GM04503 (cell line): Measurements from ENCODE around the gene ADIG.
"Not testable (repeated sequence)": the region's sequence is repeated elsewhere in the genome, so short reads cannot be mapped to it uniquely, and the experiment has no call there.

Experiments
- DNase-seq: peaks from one replicate; pipeline ENCODE4 v3.0.0-alpha.2; 2012; ENCODE audit warnings: low read depth

Gene ADIG

DNA sequence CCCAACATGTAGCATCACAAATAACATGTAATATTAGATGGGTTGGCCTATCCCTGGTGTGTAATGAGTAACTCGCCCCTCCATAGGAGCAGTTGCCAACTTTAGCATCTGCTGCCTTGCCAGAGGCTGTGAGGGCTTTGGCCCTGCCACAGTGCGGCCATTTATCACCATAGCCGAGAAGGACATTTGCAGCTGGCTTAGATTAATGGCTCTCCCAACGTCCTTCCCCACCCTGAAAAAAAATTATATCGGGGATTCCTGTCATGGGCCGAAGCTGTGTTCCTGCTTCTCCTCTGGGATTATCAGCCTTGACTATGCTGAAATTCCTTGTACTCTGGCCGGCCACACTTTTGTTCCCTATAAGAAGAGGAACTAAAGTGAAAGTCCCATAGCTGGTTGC lies 7.6 kb upstream of the ADIG start:
- no peak for DNase-seq

DNA sequence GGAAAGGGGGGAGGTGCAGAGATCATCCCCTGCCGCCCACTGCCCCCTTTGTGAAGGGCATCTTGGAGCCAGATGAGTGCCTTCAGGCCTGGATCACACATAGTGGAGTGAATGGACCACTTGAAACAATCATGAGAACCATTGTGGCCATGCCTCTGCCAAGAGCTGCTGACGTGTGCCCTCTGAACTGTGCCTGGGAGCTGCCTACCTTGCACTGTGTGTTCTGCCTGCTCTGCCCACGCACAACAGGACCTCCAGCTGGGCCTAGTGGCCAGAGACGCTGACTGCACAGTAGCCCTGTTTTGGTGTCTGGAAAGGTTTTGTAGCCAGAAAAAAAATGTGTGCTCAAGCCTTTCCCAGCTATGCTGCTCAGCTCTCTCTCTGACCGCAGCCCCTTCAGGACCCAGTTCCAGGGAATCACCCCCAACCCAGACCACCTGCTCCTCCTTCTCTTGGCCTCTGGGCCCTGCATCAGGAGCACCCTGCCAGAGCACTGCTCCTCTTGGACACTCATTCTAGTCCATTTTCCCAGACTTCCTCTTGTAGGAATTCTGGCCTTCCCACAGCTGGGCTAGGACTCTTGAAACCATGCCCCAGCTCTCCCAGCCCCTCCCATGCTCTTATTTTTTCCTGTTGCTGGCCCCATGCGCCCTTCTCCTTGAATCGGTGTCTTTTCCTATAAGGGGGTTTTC lies 1.6 kb upstream of the ADIG start:
- no peak for DNase-seq

- no peak for DNase-seq
Observed at GRCh38 chr20:38579921-38580320, 1.1 kb upstream of the ADIG start.

GRCh38 chr20:38581830-38582358 lies 897 bp downstream of the ADIG start:
- DNase-seq, result no peak

DNA sequence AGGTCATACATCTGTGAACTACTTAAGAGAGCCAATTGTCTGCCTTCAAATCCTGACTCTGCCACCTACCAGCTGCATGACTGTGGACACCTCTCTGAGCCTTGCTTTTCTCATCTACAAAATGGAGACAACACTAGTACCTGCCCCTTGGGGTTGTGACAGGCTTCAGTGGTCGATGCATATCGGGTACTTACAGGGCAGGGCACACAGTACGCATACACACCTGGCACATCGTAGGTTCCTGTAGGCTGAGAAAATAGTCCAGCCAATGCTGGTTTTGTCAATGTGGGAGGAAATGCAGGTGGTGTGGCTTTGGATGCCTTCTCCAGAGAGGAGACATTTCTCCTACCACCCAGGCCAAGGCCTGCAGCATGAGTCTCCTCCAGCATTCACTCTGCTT lies 2.3 kb downstream of the ADIG start:
- no peak for DNase-seq

- no peak for DNase-seq
Observed at GRCh38 chr20:38584099-38584763, 3.2 kb downstream of the ADIG start.

DNA sequence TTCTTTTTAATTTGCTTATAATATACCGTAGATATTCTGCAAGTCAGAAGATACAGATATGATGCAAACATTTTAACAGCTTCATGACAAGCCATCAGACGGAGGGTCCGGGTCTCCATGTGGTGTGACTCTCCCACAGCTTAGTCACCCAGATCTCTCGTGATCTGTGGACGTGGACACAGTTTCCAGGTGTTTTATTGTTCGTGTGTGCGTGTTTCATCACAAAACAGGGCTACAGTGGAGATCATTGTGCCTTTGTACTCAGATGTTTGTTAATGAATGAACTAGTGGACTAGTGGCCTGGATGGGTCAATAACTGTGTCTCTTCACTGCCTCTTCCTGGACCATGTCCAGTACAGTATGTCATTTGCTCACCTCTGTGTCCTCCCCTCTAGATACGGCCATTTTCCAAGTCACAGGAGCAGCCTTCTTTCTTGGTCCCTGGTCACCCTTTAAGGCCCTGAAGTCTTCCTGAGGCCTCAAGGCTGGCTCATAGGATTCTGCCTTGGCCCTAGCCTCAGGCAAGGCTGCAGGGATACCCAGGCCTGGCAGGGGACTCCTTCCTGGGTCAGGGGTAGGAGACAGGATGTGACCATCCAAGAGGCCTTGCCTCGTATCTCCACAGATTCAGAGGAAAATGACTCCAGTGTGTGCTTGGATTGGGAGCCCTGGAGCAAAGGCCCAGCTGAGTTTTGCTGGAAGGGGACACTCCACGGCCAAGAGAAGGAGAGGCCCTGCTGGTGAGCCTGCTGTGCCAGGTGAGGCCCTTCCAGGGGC lies 4.6 kb downstream of the ADIG start:
- no peak for DNase-seq

GRCh38 chr20:38586181-38586525 lies 5.2 kb downstream of the ADIG start:
- DNase-seq, result no peak

DNA sequence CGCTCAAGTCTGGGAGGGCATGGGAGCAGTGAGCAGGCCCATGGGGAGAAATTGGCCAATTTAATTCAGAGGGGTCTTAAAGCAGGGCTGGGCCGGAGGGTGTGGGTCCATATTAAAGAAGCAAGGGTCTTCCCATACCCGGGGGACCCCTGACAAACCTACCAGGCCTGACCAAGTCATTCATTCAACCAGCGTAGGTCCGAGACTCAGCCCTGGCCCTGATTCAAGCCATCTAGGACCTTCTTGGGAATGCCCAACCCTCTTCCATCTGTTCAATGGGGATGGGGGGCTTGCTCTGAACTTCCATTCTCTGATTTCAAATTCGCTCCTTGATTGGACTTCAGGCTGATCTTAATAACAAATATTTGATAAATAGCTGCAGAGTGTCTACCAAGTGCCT lies 7.3 kb downstream of the ADIG start:
- DNase-seq, result no peak

DNA sequence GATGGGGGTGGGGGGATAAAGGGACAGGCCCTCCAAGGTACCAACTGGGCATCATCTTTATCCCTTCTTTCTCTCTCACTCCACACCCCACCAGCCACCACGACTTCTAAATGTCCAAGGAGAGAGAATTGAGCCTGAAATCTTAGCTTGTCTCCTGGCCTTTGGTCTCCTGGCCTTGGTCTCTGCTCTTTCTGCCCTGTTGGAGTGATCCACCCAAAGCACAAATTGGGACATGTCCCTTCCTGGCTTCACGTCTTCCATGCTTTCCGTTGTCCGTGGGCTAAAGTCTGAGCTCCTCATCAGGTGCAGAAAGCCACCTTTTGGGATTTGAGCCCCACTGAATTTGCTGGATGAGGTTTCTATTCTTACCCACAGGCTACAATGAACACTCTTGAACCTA lies 8.4 kb downstream of the ADIG start:
- DNase-seq, result no peak

DNA sequence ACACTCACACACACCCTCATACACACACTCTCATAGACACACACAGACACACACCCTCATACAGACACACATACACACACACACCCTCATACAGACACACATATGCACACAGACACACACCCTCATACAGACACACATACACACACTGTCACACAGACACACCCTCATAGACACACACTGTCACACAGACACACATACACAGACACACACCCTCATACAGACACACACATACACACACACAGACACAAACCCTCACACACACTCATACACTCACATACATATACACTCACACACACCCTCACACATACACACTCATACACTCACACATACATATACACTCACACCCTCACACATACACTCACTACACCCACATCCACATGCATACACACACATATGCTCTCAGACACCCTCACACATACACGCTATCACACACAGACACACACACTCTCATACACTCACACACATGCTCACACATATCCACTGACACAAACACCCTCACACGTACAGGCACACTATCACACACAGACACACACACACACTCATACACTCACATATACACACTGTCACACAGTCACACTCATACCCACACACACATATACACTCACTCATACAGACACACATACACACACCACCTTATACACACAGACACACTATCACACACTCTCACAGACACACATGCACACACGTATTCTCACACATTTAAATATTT lies 9.1 kb downstream of the ADIG start:
- DNase-seq, result no peak

DNA sequence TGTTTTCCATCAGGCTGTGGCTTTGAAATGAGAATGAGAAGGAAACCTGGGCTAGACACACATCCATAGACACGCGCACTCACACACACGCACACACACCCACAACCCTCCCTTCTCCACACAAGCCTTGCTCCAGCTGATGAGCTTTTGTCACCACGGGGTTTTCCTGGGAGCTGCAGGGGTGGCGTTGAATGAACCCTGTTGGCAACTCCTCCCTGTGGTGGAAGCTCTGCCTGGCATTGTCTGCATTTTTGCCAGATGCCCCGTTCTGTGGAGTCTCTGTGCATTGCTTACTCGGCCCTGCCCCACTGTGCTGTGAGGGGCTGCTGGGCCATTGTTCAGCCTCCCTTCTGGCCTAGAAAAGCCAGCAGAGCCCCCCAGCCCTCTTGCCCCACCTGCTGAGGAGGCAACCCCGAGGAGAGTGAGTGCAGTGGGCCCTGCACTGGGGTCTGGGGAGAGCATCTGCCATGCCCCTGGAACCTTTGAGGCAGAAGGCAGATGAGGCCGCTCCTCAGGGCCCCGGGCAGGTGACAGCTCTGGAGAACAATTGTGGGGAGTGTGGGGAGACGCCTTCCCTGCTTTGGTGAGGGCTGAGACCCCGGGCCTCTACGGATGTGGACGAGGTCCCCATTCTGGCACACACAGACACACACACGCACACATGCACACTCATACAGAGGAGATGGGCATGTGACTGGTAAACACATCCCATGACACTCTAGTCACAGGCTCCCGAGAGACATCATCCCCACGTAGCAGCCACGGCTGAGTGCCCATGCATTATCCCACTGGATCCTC lies 9.9 kb downstream of the ADIG start:
- no peak for DNase-seq

DNA sequence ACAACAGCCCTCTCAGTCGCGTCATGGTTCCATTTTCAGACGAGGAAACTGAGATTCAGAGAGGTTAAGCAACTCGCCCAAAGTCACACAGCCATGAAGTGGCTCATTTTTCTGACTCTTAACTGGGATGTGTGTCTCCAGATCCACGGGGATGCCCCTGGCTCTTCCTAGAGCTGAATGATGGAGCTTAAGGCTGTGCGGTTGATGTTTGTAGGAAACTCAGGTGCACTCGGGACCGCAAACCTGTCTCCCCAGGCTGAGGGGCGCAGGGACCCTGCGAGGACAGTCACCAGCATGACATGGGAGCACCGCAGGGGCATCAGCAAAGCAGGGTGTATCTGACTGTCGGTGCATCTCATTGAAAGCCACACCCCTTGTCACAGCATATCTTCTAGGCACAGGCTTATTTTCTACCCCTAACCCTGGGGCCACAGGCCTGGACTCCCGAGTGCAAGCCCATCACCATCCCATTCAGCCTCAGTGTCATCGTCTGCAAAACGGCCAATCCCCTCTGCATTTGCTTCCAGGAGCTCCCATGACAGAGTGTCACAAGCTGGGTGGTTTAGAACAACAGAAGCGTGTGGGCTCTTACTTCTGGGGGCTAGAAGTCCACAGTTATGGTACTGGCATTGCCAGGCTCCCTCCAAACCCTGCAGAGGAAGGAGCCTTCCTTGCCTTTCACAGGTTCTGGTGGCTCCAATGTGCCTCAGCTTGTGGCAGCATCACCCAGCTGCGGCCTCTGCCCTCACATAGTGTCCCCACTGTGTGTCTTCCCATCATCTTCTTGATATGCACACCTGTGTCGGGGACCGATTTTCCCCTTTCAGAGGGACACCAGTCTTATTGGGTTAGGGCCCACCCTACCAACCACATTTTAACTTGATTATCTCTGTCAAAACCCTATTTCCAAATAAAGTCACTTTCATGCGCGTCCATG lies 10.7 kb downstream of the ADIG start:
- DNase-seq, result no peak

DNA sequence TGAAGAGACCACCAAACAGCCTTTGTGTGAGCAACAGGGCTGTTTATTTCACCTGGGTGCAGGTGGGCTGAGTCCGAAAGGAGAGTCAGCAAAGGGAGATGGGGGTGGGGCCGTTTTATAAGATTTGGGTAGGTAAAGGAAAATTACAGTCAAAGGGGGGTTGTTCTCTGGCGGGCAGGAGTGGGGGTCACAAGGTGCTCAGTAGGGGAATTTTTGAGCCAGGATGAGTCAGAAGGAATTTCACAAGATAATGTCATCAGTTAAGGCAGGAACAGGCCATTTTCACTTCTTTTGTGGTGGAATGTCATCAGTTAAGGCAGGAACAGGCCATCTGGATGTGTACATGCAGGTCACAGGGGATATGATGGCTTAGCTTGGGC lies 11.4 kb downstream of the ADIG start:
- DNase-seq, result not testable (repeated sequence)

- not testable (repeated sequence) for DNase-seq
Observed at GRCh38 chr20:38594281-38594680, 13.3 kb downstream of the ADIG start.

DNA sequence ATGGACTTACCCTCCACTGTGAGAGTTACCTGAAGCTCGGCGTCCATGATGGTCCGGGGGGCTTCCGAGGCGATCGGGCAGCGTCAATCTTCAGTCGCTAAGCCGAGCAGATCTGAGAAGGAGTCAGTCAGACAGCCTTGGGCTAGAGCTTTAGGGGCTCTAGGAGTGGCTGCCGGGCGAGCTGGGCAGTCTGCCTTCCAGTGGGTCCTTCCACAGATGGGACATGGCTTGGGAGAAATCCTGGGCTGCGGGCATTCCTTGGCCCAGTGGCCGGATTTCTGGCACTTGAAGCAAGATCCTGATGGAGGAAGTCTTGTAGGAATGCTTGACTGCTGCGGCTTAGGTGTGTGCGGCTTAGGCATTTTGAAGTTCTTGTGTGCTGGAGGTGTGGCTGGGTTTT lies 14.9 kb downstream of the ADIG start:
- DNase-seq, result not testable (repeated sequence)

- no peak for DNase-seq
Observed at GRCh38 chr20:38599410-38599882, 18.4 kb downstream of the ADIG start.

- no peak for DNase-seq
Observed at GRCh38 chr20:38600057-38600456, 19.1 kb downstream of the ADIG start.

DNA sequence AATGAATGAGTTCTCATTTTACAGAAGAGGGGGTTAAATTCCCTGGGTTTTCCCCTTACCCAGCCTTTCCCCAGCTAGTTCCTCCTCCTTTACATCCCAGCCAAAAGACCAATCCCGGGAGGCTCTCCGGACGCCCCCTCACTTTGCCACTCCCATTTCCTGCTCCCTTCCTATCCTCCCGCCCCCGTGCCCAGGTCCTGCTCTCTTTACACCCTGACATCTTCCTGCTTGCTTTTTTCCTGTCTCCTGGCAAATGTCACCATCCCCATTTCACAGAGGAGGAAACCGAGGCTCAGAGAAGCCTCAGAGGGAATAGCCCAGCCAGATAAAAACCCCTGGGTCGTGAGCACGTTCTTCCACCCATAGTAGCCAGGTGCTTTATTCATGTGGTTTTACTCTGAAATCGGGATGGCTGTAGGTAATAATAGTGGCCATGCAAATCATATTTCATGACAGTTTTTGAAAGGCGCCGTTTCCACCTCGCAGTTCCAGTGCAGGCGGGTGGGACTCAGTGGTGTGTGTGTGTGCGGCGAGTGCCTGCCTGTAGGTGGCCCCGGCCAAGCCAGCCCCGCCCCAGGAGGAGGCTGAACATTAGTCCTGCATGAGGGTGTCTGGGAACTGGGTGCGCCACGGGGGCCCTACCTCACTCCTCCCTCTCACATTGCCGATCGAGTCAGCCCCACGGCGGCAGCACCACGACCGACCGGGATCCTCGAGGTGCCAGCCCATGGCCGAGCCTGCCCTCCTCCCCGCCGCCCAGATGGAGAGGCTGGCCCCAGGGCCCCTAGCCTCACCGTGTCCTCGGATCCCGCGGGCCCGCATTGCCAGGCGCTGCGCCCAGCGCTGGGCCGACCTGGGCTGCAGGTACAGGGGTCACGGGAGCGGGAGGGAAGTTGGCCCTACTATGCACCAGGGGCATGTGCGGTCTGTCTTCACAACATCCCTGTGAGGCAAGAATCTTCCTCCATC lies 20.5 kb downstream of the ADIG start, which contains the start of gene ARHGAP40:
ARHGAP40 (plus strand) TSS at position 594 of the 969 bp plus-strand sequence.
- no peak for DNase-seq
